GM23338 (cell line): ENCODE results near the gene RSRC2. TPM values are rescaled to one million over a fixed set of nuclear protein-coding genes. Genes with fewer than 3 reads are reported as not detected.

Experiments
- ATAC-seq: fragments of 200-7000 bp; cut with Tn5 transposase; 3 replicates; pipeline ENCODE4 v1.9.1; 2020
- DNase-seq: peaks from one replicate; pipeline ENCODE4 v3.0.0-alpha.2; 2015; ENCODE audit warnings: low spot score
- H2AFZ ChIP-seq: fragments of 200-600 bp; sonication (generic); 2 replicates; pipeline ENCODE4 v1.8.0; 2016; ENCODE audit warnings: antibody characterized with exemption, mild to moderate bottlenecking, moderate library complexity
- H3F3A ChIP-seq: fragments of 200-600 bp; sonication (generic); replicated peaks from 2 replicates; pipeline ENCODE4 v1.8.0; 2017; ENCODE audit warnings: antibody characterized with exemption, mixed run types, low read depth
- H3K27ac ChIP-seq: fragments of 200-600 bp; sonication (generic); 2 replicates; pipeline ENCODE4 v1.6.1; 2016; ENCODE audit warnings: low read depth
- H3K27me3 ChIP-seq: fragments of 200-600 bp; sonication (generic); 2 replicates; pipeline ENCODE4 v1.8.0; 2016; ENCODE audit warnings: mild to moderate bottlenecking, mixed run types, moderate library complexity; ENCODE audit not compliant: insufficient read depth
- H3K36me3 ChIP-seq: fragments of 200-600 bp; sonication (generic); 2 replicates; pipeline ENCODE4 v1.8.0; 2016; ENCODE audit warnings: mild to moderate bottlenecking; ENCODE audit not compliant: insufficient read depth
- H3K4me1 ChIP-seq: fragments of 200-600 bp; sonication (generic); 2 replicates; pipeline ENCODE4 v1.8.0; 2016; ENCODE audit warnings: mild to moderate bottlenecking, moderate library complexity; ENCODE audit not compliant: insufficient read depth
- H3K4me2 ChIP-seq: fragments of 200-600 bp; sonication (generic); 2 replicates; pipeline ENCODE4 v1.7.1; 2017; ENCODE audit warnings: mixed run types
- H3K4me3 ChIP-seq: fragments of 200-600 bp; sonication (generic); 2 replicates; pipeline ENCODE4 v1.6.1; 2016; ENCODE audit warnings: mixed run types
- H3K79me2 ChIP-seq: fragments of 200-600 bp; sonication (generic); replicated peaks from 2 replicates; pipeline ENCODE4 v1.8.0; 2017; ENCODE audit warnings: mild to moderate bottlenecking; ENCODE audit not compliant: insufficient read depth
- H3K9me2 ChIP-seq: fragments of 200-600 bp; sonication (generic); 2 replicates; pipeline ENCODE4 v1.8.0; 2017; ENCODE audit not compliant: insufficient read depth
- H4K20me1 ChIP-seq: fragments of 200-600 bp; sonication (generic); replicated peaks from 2 replicates; pipeline ENCODE4 v1.8.0; 2017; ENCODE audit warnings: mild to moderate bottlenecking; ENCODE audit not compliant: insufficient read depth
- H3K27ac Mint-ChIP-seq: 2 replicates; pipeline ENCODE4 v1.8.0; 2020; ENCODE audit warnings: inconsistent platforms, mild to moderate bottlenecking, moderate library complexity, mixed read lengths
- H3K27me3 Mint-ChIP-seq: 3 replicates; pipeline ENCODE4 v1.8.0; 2022; ENCODE audit warnings: low read depth, mild to moderate bottlenecking, moderate library complexity, mixed read lengths, inconsistent platforms; ENCODE audit not compliant: insufficient read depth, poor library complexity
- H3K36me3 Mint-ChIP-seq: 3 replicates; pipeline ENCODE4 v1.8.0; 2021; ENCODE audit warnings: low read depth, mild to moderate bottlenecking, inconsistent platforms, moderate library complexity, mixed read lengths
- H3K4me1 Mint-ChIP-seq: 3 replicates; pipeline ENCODE4 v1.8.0; 2020; ENCODE audit warnings: mild to moderate bottlenecking, inconsistent platforms, mixed read lengths
- H3K4me3 Mint-ChIP-seq: 3 replicates; pipeline ENCODE4 v1.8.0; 2021; ENCODE audit warnings: moderate library complexity, mild to moderate bottlenecking, inconsistent platforms, mixed read lengths
- H3K9me3 Mint-ChIP-seq: 3 replicates; pipeline ENCODE4 v1.8.0; 2020; ENCODE audit warnings: moderate library complexity, mild to moderate bottlenecking, inconsistent platforms, mixed read lengths
- CREB1 ChIP-seq: fragments of 250-450 bp; sonication (Bioruptor Pico); IDR thresholded peaks from 2 replicates; pipeline ENCODE4 v1.5.0; 2020; ENCODE audit warnings: low read depth, mild to moderate bottlenecking, moderate library complexity
- EZH2 ChIP-seq: fragments of 200-600 bp; sonication (generic); IDR thresholded peaks from one replicate; pipeline ENCODE4 v1.8.0; 2017; ENCODE audit warnings: antibody characterized with exemption, mild to moderate bottlenecking, low read depth; ENCODE audit not compliant: unreplicated experiment
- EZH2phosphoT487 ChIP-seq: fragments of 200-600 bp; sonication (generic); IDR thresholded peaks from one replicate; pipeline ENCODE4 v1.8.1; 2018; ENCODE audit warnings: antibody characterized with exemption; ENCODE audit not compliant: unreplicated experiment
- JUNB ChIP-seq: IDR thresholded peaks from one replicate; pipeline ENCODE4 v1.6.1; 2016; ENCODE audit warnings: antibody characterized with exemption; ENCODE audit not compliant: unreplicated experiment
- NANOG ChIP-seq: IDR thresholded peaks from 2 replicates; pipeline ENCODE4 v1.6.1; 2016; ENCODE audit warnings: antibody characterized with exemption, borderline replicate concordance
- POLR2AphosphoS5 ChIP-seq: IDR thresholded peaks from 2 replicates; pipeline ENCODE4 v1.6.1; 2016; ENCODE audit warnings: antibody characterized with exemption, low read depth
- STAT1 ChIP-seq: IDR thresholded peaks from one replicate; pipeline ENCODE4 v1.6.1; 2016; ENCODE audit warnings: antibody characterized with exemption; ENCODE audit not compliant: unreplicated experiment
- ZNF114 ChIP-seq: fragments of 250-450 bp; sonication (Bioruptor Pico); IDR thresholded peaks from 2 replicates; pipeline ENCODE4 v1.5.0; 2020; ENCODE audit warnings: mild to moderate bottlenecking, moderate library complexity
- ZNF331 ChIP-seq: fragments of 250-450 bp; sonication (Bioruptor Pico); IDR thresholded peaks from 2 replicates; pipeline ENCODE4 v1.5.0; 2020; ENCODE audit warnings: low read depth, mild to moderate bottlenecking, moderate library complexity
- polyA plus RNA-seq: library from polyadenylated mRNA; unstranded; fragments of >200 nt; fragmentation: Nextera tagmentation; extraction: Ambion mirVana; gene quantifications from 2 replicates; pipeline ENCODE4 v1.2.1, GENCODE V29; 2016
- total RNA-seq: library from RNA; depleted of rRNA; stranded (reverse); fragments of >200 nt; shearing (Covaris generic); gene quantifications from 2 replicates; pipeline ENCODE4 v1.2.3, GENCODE V29; 2014
- TF ChIP-seq, protein P1 (sequence below): IDR thresholded peaks from 2 replicates; pipeline ENCODE4 v1.6.1; 2016; ENCODE audit warnings: antibody characterized with exemption
- TF ChIP-seq, protein P2 (sequence below): IDR thresholded peaks from one replicate; pipeline ENCODE4 v1.6.1; 2018; ENCODE audit warnings: antibody characterized with exemption; ENCODE audit not compliant: unreplicated experiment
- TF ChIP-seq, protein P3 (sequence below), 2 experiments: fragments of 200-600 bp in 1 of 2; sonication (generic) in 1 of 2; conservative IDR thresholded peaks; 2 replicates each; pipeline versions ENCODE4 v1.5.1 to v1.6.1; 2016 to 2017; ENCODE audit warnings: antibody characterized with exemption in 2 of 2, low read depth in 2 of 2, mild to moderate bottlenecking in 2 of 2, moderate library complexity in 1 of 2
- TF ChIP-seq, protein P4 (sequence below): fragments of 250-450 bp; sonication (Bioruptor Pico); IDR thresholded peaks from 2 replicates; pipeline ENCODE4 v1.5.0; 2020; ENCODE audit warnings: mild to moderate bottlenecking, moderate library complexity

RSRC2 gene
- total and polyA plus RNA-seq, 2 experiments from 2014 or later = 76.3 to 184 TPM

DNA sequence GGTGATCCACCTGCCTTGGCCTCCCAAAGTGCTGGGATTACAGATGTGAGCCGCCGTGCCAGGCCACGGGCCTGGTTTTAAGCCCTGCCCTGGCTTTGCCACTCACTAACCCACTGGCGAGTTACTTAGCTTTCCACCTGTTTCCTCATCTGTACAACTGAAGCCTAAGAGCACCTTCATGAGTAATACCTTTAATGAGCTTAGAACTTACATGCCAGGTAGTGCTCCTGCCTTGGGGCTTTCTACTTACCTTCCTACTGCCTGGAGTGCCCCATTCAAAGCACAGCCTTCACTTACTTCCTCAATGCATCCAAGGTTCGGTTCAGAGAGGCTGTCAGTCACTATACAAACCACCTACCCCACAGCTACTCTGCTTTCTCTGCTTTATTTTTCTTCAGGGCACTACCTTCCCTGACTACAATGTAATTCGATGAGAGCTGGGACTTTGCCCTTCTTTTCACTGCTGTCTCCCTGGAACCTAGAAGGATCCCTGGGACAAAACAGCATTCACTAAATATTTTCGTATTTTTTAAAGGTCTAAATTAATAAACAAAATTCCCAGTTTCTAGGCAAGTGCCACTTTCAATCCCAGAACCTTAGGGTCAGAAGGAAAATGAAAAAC lies 39.8 kb downstream of the RSRC2 start:
- Mint-ChIP-seq H3K36me3 (peaks cover 79% of the 10 kb centered on the region), H3K9me3 (no peaks in the 10 kb centered on the region), H3K4me1 (no peaks in the 10 kb centered on the region), H3K27me3 (no peaks in the 10 kb centered on the region), H3K4me3 (no peak overlapping the region), H3K27ac (peak overlapping the region; percentile 17; the same call in 1 of the 2 replicates)
- Histone ChIP-seq H3K27me3 (no peaks in the 10 kb centered on the region), H3F3A (no peaks in the 10 kb centered on the region), H3K4me1 (no peaks in the 10 kb centered on the region), H3K9me2 (no peaks in the 10 kb centered on the region), H2AFZ (no peak overlapping the region), H3K4me2 (no peak overlapping the region), H3K27ac (no peak overlapping the region), H4K20me1 (peaks cover 12% of the 10 kb centered on the region; the same call in 1 of the 2 replicates), H3K4me3 (no peak overlapping the region), H3K79me2 (peaks cover 6% of the 10 kb centered on the region; the same call in 1 of the 2 replicates), H3K36me3 (peaks cover 68% of the 10 kb centered on the region)
- TF ChIP-seq, protein P1, sequence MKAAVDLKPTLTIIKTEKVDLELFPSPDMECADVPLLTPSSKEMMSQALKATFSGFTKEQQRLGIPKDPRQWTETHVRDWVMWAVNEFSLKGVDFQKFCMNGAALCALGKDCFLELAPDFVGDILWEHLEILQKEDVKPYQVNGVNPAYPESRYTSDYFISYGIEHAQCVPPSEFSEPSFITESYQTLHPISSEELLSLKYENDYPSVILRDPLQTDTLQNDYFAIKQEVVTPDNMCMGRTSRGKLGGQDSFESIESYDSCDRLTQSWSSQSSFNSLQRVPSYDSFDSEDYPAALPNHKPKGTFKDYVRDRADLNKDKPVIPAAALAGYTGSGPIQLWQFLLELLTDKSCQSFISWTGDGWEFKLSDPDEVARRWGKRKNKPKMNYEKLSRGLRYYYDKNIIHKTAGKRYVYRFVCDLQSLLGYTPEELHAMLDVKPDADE = no peak
- TF ChIP-seq STAT1 (no peak), EZH2phosphoT487 (no peak), POLR2AphosphoS5 (no peak), JUNB (no peak), NANOG (no peak), ZNF114 (CRISPR knock-in tag) (no peak), ZNF331 (CRISPR knock-in tag) (no peak), EZH2 (no peak), CREB1 (CRISPR knock-in tag) (no peak)
- TF ChIP-seq, protein P2, sequence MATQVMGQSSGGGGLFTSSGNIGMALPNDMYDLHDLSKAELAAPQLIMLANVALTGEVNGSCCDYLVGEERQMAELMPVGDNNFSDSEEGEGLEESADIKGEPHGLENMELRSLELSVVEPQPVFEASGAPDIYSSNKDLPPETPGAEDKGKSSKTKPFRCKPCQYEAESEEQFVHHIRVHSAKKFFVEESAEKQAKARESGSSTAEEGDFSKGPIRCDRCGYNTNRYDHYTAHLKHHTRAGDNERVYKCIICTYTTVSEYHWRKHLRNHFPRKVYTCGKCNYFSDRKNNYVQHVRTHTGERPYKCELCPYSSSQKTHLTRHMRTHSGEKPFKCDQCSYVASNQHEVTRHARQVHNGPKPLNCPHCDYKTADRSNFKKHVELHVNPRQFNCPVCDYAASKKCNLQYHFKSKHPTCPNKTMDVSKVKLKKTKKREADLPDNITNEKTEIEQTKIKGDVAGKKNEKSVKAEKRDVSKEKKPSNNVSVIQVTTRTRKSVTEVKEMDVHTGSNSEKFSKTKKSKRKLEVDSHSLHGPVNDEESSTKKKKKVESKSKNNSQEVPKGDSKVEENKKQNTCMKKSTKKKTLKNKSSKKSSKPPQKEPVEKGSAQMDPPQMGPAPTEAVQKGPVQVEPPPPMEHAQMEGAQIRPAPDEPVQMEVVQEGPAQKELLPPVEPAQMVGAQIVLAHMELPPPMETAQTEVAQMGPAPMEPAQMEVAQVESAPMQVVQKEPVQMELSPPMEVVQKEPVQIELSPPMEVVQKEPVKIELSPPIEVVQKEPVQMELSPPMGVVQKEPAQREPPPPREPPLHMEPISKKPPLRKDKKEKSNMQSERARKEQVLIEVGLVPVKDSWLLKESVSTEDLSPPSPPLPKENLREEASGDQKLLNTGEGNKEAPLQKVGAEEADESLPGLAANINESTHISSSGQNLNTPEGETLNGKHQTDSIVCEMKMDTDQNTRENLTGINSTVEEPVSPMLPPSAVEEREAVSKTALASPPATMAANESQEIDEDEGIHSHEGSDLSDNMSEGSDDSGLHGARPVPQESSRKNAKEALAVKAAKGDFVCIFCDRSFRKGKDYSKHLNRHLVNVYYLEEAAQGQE = no peak
- TF ChIP-seq, protein P3, sequence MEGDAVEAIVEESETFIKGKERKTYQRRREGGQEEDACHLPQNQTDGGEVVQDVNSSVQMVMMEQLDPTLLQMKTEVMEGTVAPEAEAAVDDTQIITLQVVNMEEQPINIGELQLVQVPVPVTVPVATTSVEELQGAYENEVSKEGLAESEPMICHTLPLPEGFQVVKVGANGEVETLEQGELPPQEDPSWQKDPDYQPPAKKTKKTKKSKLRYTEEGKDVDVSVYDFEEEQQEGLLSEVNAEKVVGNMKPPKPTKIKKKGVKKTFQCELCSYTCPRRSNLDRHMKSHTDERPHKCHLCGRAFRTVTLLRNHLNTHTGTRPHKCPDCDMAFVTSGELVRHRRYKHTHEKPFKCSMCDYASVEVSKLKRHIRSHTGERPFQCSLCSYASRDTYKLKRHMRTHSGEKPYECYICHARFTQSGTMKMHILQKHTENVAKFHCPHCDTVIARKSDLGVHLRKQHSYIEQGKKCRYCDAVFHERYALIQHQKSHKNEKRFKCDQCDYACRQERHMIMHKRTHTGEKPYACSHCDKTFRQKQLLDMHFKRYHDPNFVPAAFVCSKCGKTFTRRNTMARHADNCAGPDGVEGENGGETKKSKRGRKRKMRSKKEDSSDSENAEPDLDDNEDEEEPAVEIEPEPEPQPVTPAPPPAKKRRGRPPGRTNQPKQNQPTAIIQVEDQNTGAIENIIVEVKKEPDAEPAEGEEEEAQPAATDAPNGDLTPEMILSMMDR (conservative IDR thresholded peaks at IDR 0.05; ENCODE audit: low read depth in 2 of 2) = no peak
- TF ChIP-seq, protein P4, sequence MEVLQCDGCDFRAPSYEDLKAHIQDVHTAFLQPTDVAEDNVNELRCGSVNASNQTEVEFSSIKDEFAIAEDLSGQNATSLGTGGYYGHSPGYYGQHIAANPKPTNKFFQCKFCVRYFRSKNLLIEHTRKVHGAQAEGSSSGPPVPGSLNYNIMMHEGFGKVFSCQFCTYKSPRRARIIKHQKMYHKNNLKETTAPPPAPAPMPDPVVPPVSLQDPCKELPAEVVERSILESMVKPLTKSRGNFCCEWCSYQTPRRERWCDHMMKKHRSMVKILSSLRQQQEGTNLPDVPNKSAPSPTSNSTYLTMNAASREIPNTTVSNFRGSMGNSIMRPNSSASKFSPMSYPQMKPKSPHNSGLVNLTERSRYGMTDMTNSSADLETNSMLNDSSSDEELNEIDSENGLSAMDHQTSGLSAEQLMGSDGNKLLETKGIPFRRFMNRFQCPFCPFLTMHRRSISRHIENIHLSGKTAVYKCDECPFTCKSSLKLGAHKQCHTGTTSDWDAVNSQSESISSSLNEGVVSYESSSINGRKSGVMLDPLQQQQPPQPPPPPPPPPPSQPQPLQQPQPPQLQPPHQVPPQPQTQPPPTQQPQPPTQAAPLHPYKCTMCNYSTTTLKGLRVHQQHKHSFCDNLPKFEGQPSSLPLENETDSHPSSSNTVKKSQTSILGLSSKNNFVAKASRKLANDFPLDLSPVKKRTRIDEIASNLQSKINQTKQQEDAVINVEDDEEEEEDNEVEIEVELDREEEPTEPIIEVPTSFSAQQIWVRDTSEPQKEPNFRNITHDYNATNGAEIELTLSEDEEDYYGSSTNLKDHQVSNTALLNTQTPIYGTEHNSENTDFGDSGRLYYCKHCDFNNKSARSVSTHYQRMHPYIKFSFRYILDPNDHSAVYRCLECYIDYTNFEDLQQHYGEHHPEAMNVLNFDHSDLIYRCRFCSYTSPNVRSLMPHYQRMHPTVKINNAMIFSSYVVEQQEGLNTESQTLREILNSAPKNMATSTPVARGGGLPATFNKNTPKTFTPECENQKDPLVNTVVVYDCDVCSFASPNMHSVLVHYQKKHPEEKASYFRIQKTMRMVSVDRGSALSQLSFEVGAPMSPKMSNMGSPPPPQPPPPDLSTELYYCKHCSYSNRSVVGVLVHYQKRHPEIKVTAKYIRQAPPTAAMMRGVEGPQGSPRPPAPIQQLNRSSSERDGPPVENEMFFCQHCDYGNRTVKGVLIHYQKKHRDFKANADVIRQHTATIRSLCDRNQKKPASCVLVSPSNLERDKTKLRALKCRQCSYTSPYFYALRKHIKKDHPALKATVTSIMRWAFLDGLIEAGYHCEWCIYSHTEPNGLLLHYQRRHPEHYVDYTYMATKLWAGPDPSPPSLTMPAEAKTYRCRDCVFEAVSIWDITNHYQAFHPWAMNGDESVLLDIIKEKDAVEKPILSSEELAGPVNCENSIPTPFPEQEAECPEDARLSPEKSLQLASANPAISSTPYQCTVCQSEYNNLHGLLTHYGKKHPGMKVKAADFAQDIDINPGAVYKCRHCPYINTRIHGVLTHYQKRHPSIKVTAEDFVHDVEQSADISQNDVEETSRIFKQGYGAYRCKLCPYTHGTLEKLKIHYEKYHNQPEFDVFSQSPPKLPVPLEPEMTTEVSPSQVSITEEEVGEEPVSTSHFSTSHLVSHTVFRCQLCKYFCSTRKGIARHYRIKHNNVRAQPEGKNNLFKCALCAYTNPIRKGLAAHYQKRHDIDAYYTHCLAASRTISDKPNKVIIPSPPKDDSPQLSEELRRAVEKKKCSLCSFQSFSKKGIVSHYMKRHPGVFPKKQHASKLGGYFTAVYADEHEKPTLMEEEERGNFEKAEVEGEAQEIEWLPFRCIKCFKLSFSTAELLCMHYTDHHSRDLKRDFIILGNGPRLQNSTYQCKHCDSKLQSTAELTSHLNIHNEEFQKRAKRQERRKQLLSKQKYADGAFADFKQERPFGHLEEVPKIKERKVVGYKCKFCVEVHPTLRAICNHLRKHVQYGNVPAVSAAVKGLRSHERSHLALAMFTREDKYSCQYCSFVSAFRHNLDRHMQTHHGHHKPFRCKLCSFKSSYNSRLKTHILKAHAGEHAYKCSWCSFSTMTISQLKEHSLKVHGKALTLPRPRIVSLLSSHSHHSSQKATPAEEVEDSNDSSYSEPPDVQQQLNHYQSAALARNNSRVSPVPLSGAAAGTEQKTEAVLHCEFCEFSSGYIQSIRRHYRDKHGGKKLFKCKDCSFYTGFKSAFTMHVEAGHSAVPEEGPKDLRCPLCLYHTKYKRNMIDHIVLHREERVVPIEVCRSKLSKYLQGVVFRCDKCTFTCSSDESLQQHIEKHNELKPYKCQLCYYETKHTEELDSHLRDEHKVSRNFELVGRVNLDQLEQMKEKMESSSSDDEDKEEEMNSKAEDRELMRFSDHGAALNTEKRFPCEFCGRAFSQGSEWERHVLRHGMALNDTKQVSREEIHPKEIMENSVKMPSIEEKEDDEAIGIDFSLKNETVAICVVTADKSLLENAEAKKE (CRISPR knock-in tag) = no peak
- ATAC-seq (no peak), DNase-seq (no peak)
